ENCODE data around the gene RTN4R.

Gene RTN4R

DNA sequence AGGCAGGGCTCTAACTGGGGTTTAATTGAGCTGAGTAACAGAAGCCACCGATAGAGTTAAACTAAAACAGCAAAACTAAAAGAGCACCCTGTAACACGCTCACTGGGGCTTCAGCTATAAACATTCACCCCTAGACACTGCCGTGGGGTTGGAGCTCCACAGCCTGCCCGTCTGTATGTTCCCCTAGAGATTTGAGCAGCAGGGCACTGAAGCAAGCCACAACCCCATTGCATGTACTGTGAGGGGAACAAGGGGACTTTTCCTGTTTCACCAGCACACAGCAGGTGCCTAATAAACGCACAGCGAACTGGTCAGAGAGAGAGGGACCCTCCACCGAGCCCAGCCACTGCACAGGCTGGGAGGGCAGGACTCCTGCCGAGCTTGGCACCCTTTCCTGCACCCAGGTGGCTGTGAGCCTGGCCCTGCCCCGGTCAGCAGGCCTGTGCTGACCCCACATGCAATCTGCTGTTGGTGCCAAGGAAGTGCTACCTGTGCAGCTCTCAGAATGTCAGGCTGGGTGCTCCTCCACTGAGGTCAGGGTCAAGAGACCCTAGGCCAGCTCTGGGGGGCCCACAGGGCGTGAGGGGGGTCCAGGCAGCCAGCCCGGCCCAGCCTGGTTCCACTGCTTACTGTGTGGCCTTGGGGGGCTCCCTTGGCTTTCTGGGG is 31.9 kb downstream of the RTN4R start:
- Histone ChIP-seq H3K36me3 (ENCODE audit: control insufficient read depth, insufficient read depth, low read length) (no peaks in the 10 kb centered on the region), H3K27me3 (ENCODE audit: control insufficient read depth, insufficient read depth, low read length) (no peaks in the 10 kb centered on the region)

DNA sequence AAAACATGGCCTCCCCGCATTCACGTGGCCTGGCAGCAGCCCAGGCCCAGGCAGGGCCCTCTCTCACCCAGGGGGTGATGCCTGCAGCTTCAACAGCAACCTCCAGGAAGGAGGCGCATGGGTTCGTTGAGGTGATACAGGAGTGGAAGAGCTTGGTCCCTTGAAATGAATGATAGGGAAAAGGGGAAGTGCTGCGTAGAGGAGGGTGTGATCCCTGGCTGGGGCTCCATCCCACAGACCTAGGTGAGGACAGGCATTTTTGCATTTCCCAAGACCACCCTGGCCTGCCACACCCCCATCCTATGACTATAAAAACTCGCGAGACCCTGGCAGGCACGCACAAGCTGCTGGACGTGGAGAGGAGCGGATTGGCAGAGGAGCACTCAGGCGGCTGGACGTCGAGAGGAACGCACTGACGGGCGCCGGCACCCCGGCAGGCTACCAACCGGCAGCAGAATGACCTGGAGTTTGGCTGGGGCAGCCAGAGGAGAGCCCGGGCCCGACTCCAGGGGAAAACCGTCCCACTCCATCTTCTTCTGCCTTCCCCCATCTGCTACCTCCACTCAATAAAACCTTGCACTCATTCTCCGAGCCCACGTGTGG is 32.6 kb downstream of the RTN4R start:
- no peak for DNase-seq (ENCODE audit: low read depth, low spot score)
- H3K4me1 ChIP-seq (ENCODE audit: control insufficient read depth, insufficient read depth, low read length), result no peaks in the 10 kb centered on the region; the same call in 1 of the 2 replicates
- H3K27ac ChIP-seq (ENCODE audit: low read length), result no peak overlapping the region
- no peak overlapping the region for H3K4me3 ChIP-seq (ENCODE audit: low read length)
- H3K36me3 ChIP-seq (ENCODE audit: control insufficient read depth, insufficient read depth, low read length), result no peaks in the 10 kb centered on the region
- H3K9me3 ChIP-seq (ENCODE audit: control insufficient read depth, insufficient read depth, low read length), result no peaks in the 10 kb centered on the region
- WGBS (ENCODE audit: insufficient coverage, insufficient read length), result no CpG with 5 or more reads among the region's 24 CpGs
- H3K27me3 ChIP-seq (ENCODE audit: control insufficient read depth, insufficient read depth, low read length), result no peaks in the 10 kb centered on the region

More for the DNA sequence above, 31.9 kb downstream of the RTN4R start:
- Histone ChIP-seq H3K9me3 (ENCODE audit: control insufficient read depth, insufficient read depth, low read length) (no peaks in the 10 kb centered on the region), H3K27ac (ENCODE audit: low read length) (no peak overlapping the region), H3K4me3 (ENCODE audit: low read length) (no peak overlapping the region), H3K4me1 (ENCODE audit: control insufficient read depth, insufficient read depth, low read length) (peaks cover 4% of the 10 kb centered on the region)
- WGBS (ENCODE audit: insufficient coverage, insufficient read length), result no CpG with 5 or more reads among the region's 11 CpGs
- no peak for DNase-seq (ENCODE audit: low read depth, low spot score)

DNA sequence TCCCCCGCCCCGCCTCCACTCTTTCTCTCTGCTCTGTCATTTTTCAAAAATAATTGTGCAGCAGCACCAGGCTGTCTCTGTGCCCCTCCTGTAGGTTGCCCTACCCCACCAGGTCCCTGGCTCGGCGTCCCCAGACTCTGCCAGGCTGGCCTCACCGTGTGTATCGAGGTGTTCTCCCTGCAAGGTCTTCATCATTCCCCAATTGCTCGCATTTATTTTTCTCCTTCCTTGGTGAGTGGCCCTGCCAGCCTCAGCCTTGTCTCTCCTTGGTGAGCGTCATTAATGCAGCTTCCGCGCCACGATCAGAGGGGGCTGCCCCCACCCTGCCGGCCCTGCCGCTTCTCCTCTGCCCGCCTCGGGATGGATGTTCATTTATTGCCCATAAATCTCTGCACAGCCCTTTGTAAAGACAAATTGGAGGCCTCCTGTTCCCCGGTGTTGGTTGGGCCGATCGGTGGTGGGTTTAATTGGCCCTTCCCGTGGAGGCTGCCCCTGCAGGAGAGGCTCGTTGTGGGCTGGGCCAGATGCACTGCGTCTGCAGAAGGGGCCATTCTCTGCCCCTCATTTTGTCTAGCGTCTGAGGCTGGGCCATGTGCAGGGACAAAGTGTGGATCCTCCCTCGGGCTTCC is 33.2 kb downstream of the RTN4R start:
- H3K36me3 ChIP-seq (ENCODE audit: control insufficient read depth, insufficient read depth, low read length), result no peaks in the 10 kb centered on the region
- no peak overlapping the region for H3K4me3 ChIP-seq (ENCODE audit: low read length)
- no peaks in the 10 kb centered on the region for H3K9me3 ChIP-seq (ENCODE audit: control insufficient read depth, insufficient read depth, low read length)
- H3K4me1 ChIP-seq (ENCODE audit: control insufficient read depth, insufficient read depth, low read length), result no peaks in the 10 kb centered on the region
- no peaks in the 10 kb centered on the region for H3K27me3 ChIP-seq (ENCODE audit: control insufficient read depth, insufficient read depth, low read length)
- no CpG with 5 or more reads among the region's 23 CpGs for WGBS (ENCODE audit: insufficient coverage, insufficient read length)
- no peak overlapping the region for H3K27ac ChIP-seq (ENCODE audit: low read length)
- no peak for DNase-seq (ENCODE audit: low read depth, low spot score)

DNA sequence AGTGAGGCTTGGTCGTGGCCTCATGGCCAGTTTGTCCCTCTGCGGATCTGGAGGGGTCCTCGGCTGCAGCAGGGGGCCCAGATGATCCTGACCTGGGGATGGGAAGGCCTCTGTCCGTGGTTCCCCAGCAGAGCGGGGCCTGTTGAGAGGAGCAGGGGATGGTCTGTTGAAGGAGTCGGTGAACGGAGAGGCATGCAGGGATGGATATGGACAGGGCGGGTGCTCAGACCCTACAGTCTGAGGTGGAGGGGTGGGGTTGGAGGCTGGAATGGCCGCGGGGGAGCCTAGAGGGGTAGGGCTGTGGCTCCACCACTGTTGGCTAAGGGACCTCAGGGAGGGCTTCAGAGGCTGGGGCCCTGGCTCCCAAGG is 33.8 kb downstream of the RTN4R start:
- DNase-seq (ENCODE audit: low read depth, low spot score), result no peak
- Histone ChIP-seq H3K9me3 (ENCODE audit: control insufficient read depth, insufficient read depth, low read length) (no peaks in the 10 kb centered on the region), H3K27me3 (ENCODE audit: control insufficient read depth, insufficient read depth, low read length) (no peaks in the 10 kb centered on the region), H3K36me3 (ENCODE audit: control insufficient read depth, insufficient read depth, low read length) (no peaks in the 10 kb centered on the region), H3K4me3 (ENCODE audit: low read length) (no peak overlapping the region), H3K27ac (ENCODE audit: low read length) (no peak overlapping the region), H3K4me1 (ENCODE audit: control insufficient read depth, insufficient read depth, low read length) (no peaks in the 10 kb centered on the region)
- no CpG with 5 or more reads among the region's 10 CpGs for WGBS (ENCODE audit: insufficient coverage, insufficient read length)

DNA sequence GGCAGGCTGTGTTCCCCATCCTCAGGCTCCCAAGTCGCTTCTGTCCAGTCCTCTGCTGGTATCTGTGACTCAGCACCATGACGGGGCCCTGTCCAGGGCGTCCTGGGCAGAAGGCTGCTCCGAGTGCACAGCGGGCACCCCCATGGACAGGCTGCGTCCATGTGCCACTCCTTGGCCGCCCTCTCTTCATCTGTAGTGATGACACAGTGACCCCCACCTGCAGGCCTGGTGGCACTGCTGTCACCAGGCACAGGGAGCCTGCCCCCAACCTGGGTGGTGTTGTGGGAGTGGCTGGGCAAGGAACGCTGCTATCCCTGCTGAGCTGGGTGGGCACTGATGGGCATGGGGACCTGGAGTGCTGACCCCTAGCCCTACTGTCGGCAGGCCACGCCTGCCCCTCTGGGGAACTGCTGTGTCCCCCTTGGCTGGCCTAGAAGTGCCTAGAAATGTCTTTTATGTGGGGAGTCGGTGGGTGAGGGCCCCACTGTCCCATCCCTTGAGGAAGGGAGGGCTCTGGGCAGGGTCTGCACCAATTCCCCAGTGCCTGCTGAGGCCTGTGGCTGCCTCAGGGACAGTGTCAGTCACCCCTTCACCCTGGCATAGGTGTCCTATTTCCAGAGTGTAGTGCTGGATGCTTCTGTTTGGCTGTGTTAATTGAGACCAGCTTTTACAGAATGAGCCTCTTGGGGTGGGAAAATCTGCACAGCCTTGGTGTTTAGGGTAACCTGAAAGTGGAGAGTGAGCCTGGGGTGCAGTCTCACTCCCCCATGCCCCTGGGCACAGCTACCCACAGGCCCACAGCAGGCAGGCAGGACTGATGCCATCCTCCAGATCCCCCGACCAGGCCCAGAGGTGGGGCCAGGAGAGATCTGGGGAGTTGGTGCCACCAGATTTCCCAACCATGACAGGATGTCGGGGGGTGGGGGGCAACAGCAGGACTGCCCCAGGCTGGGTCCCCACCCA is 34.5 kb downstream of the RTN4R start:
- H3K4me1 ChIP-seq (ENCODE audit: control insufficient read depth, insufficient read depth, low read length), result no peaks in the 10 kb centered on the region
- H3K4me3 ChIP-seq (ENCODE audit: low read length), result no peak overlapping the region
- no peaks in the 10 kb centered on the region for H3K9me3 ChIP-seq (ENCODE audit: control insufficient read depth, insufficient read depth, low read length)
- H3K36me3 ChIP-seq (ENCODE audit: control insufficient read depth, insufficient read depth, low read length), result no peaks in the 10 kb centered on the region
- no peaks in the 10 kb centered on the region for H3K27me3 ChIP-seq (ENCODE audit: control insufficient read depth, insufficient read depth, low read length)
- no peak overlapping the region for H3K27ac ChIP-seq (ENCODE audit: low read length)
- no CpG with 5 or more reads among the region's 13 CpGs for WGBS (ENCODE audit: insufficient coverage, insufficient read length)
- no peak for DNase-seq (ENCODE audit: low read depth, low spot score)

DNA sequence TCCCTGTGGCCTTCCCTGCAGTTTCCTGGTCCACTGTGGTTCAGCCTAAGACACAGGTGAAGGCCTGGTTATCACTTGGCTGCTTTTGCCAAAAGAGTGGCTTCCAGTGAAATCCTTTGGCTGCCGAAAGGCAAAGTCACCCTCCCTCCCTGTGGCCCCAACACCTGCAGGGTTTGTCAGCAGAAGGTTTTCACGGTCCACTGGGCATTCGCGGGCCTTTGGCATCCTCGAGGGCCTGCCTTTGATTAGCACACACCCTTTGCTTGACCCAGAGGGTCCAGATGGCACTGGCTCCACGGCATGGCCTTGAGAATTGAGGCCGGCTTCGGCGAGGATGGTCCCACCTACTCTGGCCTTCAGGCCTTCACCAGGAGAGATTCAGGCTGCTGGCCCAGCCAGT is 35.3 kb downstream of the RTN4R start:
- no CpG with 5 or more reads among the region's 9 CpGs for WGBS (ENCODE audit: insufficient coverage, insufficient read length)
- DNase-seq (ENCODE audit: low read depth, low spot score), result no peak
- Histone ChIP-seq H3K9me3 (ENCODE audit: control insufficient read depth, insufficient read depth, low read length) (no peaks in the 10 kb centered on the region), H3K27me3 (ENCODE audit: control insufficient read depth, insufficient read depth, low read length) (no peaks in the 10 kb centered on the region), H3K36me3 (ENCODE audit: control insufficient read depth, insufficient read depth, low read length) (no peaks in the 10 kb centered on the region), H3K4me3 (ENCODE audit: low read length) (no peak overlapping the region), H3K4me1 (ENCODE audit: control insufficient read depth, insufficient read depth, low read length) (no peaks in the 10 kb centered on the region), H3K27ac (ENCODE audit: low read length) (no peak overlapping the region)

DNA sequence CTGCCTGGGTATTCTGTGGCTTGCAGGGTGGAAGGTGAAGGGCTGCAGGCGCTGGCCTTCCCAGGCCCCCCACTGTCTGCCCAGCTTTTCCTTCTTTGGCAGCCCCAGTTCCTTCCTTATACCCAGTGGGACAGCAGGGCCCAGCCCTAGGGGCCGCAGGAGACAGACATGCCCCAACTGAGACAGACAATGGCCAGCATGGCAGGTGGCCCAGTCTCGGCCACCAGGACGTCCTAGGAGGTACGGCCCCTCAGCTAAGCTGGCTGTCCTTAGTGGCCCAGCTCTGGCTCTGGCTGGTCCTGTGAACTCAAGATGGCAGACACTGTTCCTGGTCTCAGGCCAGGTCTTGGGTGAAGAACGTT is 35.9 kb downstream of the RTN4R start:
- Histone ChIP-seq H3K4me3 (ENCODE audit: low read length) (no peak overlapping the region), H3K4me1 (ENCODE audit: control insufficient read depth, insufficient read depth, low read length) (no peaks in the 10 kb centered on the region), H3K36me3 (ENCODE audit: control insufficient read depth, insufficient read depth, low read length) (no peaks in the 10 kb centered on the region), H3K27ac (ENCODE audit: low read length) (no peak overlapping the region), H3K27me3 (ENCODE audit: control insufficient read depth, insufficient read depth, low read length) (no peaks in the 10 kb centered on the region), H3K9me3 (ENCODE audit: control insufficient read depth, insufficient read depth, low read length) (no peaks in the 10 kb centered on the region)
- WGBS (ENCODE audit: insufficient coverage, insufficient read length), result no CpG with 5 or more reads among the region's 6 CpGs
- no peak for DNase-seq (ENCODE audit: low read depth, low spot score)

DNA sequence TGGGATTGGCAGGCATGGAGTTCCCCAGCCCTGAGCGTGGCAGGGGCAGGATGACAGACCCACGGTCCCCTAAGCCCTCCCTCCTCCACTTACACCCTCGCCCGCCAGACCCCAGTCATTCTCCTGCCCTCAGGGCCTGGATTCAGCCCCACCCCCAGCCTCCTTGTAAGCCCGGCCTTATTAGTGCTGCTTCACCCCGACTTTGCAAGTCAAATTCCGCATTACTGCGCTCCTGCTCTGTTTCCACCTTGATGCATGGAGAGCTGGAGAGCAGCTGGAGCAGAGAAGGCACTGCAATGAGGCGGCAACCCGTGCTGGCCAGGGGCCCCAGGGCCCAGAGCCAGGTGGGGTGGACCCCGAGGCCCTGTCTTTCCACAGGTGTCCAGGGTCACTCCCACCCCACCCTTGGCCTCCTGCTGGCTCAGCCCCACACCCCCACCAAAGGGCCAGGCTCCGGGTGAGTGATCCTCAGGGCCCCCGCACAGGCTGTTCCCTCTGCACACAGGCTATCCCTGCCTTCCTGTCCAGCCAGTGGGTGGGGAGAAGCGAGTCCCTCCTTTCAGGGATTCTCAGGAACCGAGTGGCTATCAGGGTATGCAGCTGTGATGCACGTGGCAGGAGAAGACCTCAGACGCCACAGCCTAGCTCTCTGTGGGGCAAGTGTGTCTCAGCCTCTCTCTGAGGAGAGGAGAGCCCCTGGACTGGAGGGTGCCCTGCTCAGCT is 36.4 kb downstream of the RTN4R start:
- Histone ChIP-seq H3K4me3 (ENCODE audit: low read length) (no peak overlapping the region), H3K27ac (ENCODE audit: low read length) (no peak overlapping the region), H3K27me3 (ENCODE audit: control insufficient read depth, insufficient read depth, low read length) (no peaks in the 10 kb centered on the region), H3K4me1 (ENCODE audit: control insufficient read depth, insufficient read depth, low read length) (no peaks in the 10 kb centered on the region), H3K9me3 (ENCODE audit: control insufficient read depth, insufficient read depth, low read length) (no peaks in the 10 kb centered on the region), H3K36me3 (ENCODE audit: control insufficient read depth, insufficient read depth, low read length) (no peaks in the 10 kb centered on the region)
- no CpG with 5 or more reads among the region's 17 CpGs for WGBS (ENCODE audit: insufficient coverage, insufficient read length)
- DNase-seq (ENCODE audit: low read depth, low spot score), result no peak

DNA sequence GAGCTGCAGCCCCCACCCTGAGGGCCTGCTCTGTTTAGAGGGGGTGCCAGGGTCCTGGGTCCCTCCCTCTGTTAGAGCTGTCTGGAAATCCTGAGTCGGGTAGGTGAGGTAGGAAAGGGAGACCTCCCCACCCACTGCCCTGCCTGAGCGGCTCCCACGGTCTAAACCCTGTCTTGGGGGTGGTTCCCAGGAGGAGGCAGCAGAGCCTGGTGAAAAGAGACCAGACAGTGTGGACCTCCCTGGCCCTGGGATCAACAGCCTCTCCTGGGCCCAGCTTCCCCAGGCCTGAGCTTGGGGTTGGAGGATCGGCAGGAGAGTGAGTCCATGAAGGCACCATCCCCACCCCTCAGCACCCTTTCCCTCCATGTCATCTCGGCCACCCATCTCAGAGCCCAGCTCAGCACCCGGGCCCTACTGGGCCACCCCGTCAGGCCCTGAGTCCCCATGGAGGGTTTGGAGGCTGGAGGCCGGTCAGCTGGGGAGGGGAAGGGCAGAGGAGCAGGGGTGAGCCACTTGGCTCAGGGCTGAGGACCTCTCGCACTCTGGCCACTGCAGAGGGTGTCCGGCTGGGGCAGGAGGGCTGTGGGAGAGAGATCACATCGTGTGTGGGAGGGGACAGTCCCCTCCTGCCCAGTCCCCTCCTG is 37.2 kb downstream of the RTN4R start:
- Histone ChIP-seq H3K27ac (ENCODE audit: low read length) (no peak overlapping the region), H3K4me3 (ENCODE audit: low read length) (no peak overlapping the region), H3K4me1 (ENCODE audit: control insufficient read depth, insufficient read depth, low read length) (no peaks in the 10 kb centered on the region), H3K27me3 (ENCODE audit: control insufficient read depth, insufficient read depth, low read length) (no peaks in the 10 kb centered on the region), H3K9me3 (ENCODE audit: control insufficient read depth, insufficient read depth, low read length) (no peaks in the 10 kb centered on the region), H3K36me3 (ENCODE audit: control insufficient read depth, insufficient read depth, low read length) (no peaks in the 10 kb centered on the region)
- no CpG with 5 or more reads among the region's 11 CpGs for WGBS (ENCODE audit: insufficient coverage, insufficient read length)
- DNase-seq (ENCODE audit: low read depth, low spot score), result no peak

Measured in iPS DF 6.9 (cell line).